Fibroblast of skin of scalp (primary cell): Measurements from ENCODE around the gene CHRNE.

Experiments used
- DNase-seq: peaks from one replicate; pipeline ENCODE4 v3.0.0-alpha.2; 2013

Gene CHRNE

GRCh38 chr17:4853208-4853671 is 49.7 kb downstream of the CHRNE start:
- no peak for DNase-seq

- DNase-seq, result peak; percentile 74
Observed at GRCh38 chr17:4852567-4853207, 50.2 kb downstream of the CHRNE start.

- DNase-seq, result no peak
Observed at GRCh38 chr17:4851084-4851483, 51.8 kb downstream of the CHRNE start.

- no peak for DNase-seq
Observed at GRCh38 chr17:4850246-4850645, 52.7 kb downstream of the CHRNE start.

GRCh38 chr17:4849011-4849536 is 53.8 kb downstream of the CHRNE start:
- peak; percentile 30 for DNase-seq
